Spleen (tissue), 7 donors: ENCODE results near the gene ZNF66.
"Not testable (repeated sequence)": the region's sequence is repeated elsewhere in the genome, so short reads cannot be mapped to it uniquely, and the experiment has no call there.

ENCODE experiments used
- POLR2A ChIP-seq, 3 donors: fragments of 450-650 bp; IDR thresholded peaks; one replicate each; pipeline ENCODE4 v1.5.1; 2017; ENCODE audit warnings: antibody characterized with exemption in 3 of 3, mild to moderate bottlenecking in 1 of 3
- POLR2AphosphoS5 ChIP-seq, 3 donors: sonication (generic); formaldehyde crosslinking; IDR thresholded peaks; one replicate each; pipeline ENCODE4 v1.5.1; 2017; ENCODE audit warnings: antibody characterized with exemption in 3 of 3
- TF ChIP-seq, protein P1 (sequence below), 11 experiments: fragments of 200-600 bp in 7 of 11; fragments of 450-650 bp in 4 of 11; sonication (generic) in 4 of 11; IDR thresholded peaks in 8 of 11; conservative IDR thresholded peaks in 3 of 11; 1 replicate in 7 of 11; 2 replicates in 4 of 11; pipeline versions ENCODE4 v1.4.0 to v1.8.0; 2016 to 2021; ENCODE audit warnings: antibody characterized with exemption in 11 of 11, inconsistent platforms in 4 of 11, mild to moderate bottlenecking in 1 of 11
- donor health status: DM: no; HTN: no; CAD: no; lungs with moderate emphysema.
- donor health status: DM: no; HTN: no; CAD: no.
- donor health status: DM: no; HTN: no; CAD: no.

DNA sequence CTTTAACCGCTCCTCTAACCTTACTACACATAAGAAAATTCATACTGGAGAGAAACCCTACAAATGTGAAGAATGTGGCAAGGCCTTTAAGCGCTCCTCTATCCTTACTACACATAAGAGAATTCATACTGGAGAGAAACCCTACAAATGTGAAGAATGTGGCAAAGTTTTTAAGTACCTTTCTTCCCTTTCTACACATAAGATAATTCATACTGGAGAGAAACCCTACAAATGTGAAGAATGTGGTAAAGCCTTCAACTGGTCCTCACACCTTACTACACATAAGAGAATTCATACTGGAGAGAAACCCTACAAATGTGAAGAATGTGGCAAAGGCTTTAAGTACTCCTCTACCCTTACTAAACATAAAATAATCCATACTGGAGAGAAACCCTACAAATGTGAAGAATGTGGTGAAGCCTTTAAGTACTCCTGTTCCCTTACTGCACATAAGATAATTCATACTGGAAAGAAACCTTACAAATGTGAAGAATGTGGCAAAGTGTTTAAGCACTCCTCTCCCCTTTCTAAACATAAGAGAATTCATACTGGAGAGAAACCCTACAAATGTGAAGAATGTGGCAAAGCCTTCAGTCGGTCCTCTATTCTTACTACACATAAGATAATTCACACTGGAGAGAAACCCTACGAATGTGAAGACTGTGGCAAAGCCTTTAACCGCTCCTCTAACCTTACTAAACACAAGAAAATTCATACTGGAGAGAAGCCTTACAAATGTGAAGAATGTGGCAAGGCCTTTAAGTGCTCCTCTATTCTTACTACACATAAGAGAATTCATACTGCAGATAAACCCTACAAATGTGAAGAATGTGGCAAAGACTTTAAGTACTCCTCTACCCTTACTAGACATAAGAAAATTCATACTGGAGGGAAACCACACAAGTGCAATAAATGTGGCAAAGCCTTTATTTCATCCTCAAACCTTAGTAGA is 30.5 kb downstream of the ZNF66 start:
- TF ChIP-seq, protein P1, sequence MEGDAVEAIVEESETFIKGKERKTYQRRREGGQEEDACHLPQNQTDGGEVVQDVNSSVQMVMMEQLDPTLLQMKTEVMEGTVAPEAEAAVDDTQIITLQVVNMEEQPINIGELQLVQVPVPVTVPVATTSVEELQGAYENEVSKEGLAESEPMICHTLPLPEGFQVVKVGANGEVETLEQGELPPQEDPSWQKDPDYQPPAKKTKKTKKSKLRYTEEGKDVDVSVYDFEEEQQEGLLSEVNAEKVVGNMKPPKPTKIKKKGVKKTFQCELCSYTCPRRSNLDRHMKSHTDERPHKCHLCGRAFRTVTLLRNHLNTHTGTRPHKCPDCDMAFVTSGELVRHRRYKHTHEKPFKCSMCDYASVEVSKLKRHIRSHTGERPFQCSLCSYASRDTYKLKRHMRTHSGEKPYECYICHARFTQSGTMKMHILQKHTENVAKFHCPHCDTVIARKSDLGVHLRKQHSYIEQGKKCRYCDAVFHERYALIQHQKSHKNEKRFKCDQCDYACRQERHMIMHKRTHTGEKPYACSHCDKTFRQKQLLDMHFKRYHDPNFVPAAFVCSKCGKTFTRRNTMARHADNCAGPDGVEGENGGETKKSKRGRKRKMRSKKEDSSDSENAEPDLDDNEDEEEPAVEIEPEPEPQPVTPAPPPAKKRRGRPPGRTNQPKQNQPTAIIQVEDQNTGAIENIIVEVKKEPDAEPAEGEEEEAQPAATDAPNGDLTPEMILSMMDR (IDR thresholded peaks at IDR 0.05 in 8 of 11, conservative IDR thresholded peaks at IDR 0.05 in 3 of 11), result not testable (repeated sequence)
- not testable (repeated sequence) for TF ChIP-seq POLR2A, POLR2AphosphoS5 (IDR thresholded peaks at IDR 0.05)
